ENCODE measurements around the gene CFAP69. TPM values are rescaled to one million over a fixed set of nuclear protein-coding genes. Genes with fewer than 3 reads are reported as not detected.

Gene CFAP69
- polyA plus RNA-seq, 1 donor = 8.1 TPM

DNA sequence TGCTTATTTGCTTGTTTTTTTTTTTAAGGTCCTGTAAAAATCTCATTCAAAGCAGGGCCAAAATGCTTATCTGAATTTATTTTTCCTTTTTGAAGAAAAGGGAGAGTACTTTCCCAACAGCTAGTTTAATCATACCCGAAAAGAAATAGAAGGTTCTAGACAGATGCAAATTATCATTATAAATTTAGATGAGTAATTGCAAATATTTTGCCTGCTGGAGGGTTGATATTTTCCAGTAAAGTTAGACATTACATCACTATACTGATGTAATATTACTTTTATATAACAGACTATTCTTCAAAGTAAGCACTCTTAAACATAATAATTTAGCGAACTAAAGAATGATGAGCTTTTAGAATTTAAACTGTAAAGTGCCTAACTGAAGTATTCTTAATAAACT, 14.1 kb upstream of the CFAP69 start:
- no peaks in the 10 kb centered on the region for H3K9me3 ChIP-seq (ENCODE audit: control insufficient read depth, low read depth, low read length)
- 89% methylated on average over 2 of the region's 2 CpGs for WGBS (ENCODE audit: insufficient coverage, low lambda C conversion rate)
- H3K27ac ChIP-seq (ENCODE audit: low read length) = no peak overlapping the region
- H3K27me3 ChIP-seq (ENCODE audit: control insufficient read depth, insufficient read depth, low read length) = no peaks in the 10 kb centered on the region
- H3K36me3 ChIP-seq (ENCODE audit: control insufficient read depth, insufficient read depth, low read length) = peaks cover 2% of the 10 kb centered on the region
- no peak overlapping the region for H3K4me3 ChIP-seq (ENCODE audit: low read length)
- peaks cover 12% of the 10 kb centered on the region for H3K4me1 ChIP-seq (ENCODE audit: control insufficient read depth, insufficient read depth, low read length)
- DNase-seq = no peak

DNA sequence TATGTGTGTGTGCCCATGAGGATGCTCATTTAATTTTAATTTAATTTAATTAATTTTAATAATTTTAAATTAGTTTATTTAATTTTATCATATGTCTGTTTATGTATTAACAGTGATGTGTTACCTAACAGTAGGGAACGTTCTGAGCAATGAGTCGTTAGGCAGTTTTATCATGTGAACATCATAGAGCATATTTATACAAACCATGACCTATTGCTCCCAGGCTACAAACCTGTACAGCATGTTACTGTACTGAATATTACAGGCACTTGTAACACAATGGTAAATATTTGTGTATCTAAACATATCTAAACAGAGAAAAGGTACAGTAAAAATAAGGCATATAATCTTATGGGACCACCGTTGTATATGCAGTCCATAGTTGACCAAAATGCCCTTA, 13.7 kb upstream of the CFAP69 start:
- peaks cover 12% of the 10 kb centered on the region for H3K4me1 ChIP-seq (ENCODE audit: control insufficient read depth, insufficient read depth, low read length)
- H3K9me3 ChIP-seq (ENCODE audit: control insufficient read depth, low read depth, low read length) = no peaks in the 10 kb centered on the region
- no peaks in the 10 kb centered on the region for H3K27me3 ChIP-seq (ENCODE audit: control insufficient read depth, insufficient read depth, low read length)
- DNase-seq = peak in 1 of 2 donors; percentile 33
- H3K36me3 ChIP-seq (ENCODE audit: control insufficient read depth, insufficient read depth, low read length) = peaks cover 2% of the 10 kb centered on the region
- no peak overlapping the region for H3K27ac ChIP-seq (ENCODE audit: low read length)
- 20% methylated on average over 1 of the region's 3 CpGs for WGBS (ENCODE audit: insufficient coverage, low lambda C conversion rate)
- no peak overlapping the region for H3K4me3 ChIP-seq (ENCODE audit: low read length)

DNA sequence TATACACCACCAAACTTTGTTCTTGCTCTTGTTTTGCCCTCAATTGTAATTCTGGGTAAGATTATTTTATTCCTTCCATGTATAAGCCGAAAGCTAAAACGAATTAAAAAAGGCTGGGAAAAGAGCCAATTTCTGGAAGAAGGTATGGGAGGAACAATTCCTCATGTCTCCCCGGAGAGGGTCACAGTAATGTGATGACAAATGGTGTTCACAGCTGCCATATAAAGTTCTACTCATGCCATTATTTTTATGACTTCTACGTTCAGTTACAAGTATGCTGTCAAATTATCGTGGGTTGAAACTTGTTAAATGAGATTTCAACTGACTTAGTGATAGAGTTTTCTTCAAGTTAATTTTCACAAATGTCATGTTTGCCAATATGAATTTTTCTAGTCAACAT, 12.5 kb upstream of the CFAP69 start:
- Histone ChIP-seq H3K4me1 (ENCODE audit: control insufficient read depth, insufficient read depth, low read length) (peaks cover 12% of the 10 kb centered on the region), H3K36me3 (ENCODE audit: control insufficient read depth, insufficient read depth, low read length) (no peaks in the 10 kb centered on the region), H3K4me3 (ENCODE audit: low read length) (no peak overlapping the region), H3K27ac (ENCODE audit: low read length) (no peak overlapping the region), H3K27me3 (ENCODE audit: control insufficient read depth, insufficient read depth, low read length) (no peaks in the 10 kb centered on the region), H3K9me3 (ENCODE audit: control insufficient read depth, low read depth, low read length) (no peaks in the 10 kb centered on the region)
- no peak for DNase-seq
- 93% methylated on average over 2 of the region's 5 CpGs for WGBS (ENCODE audit: insufficient coverage, low lambda C conversion rate)

DNA sequence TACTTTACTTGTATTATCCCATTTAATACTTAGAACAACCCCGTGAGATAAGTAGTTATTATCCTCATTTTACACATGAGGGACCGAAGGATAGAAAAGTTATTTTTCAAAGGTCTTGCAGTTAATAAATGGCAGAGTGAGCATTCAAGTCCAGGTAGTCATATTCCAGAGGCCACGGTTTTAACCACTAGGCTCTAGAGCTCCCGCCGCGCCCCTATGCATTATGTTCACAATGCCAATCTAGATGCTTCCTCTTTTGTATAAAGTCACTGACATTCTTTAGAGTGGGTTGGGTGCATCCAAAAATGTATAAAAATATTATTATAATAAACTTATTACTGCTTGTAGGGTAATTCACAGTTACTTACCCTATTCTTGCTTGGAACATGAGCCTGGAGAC, 11.4 kb upstream of the CFAP69 start:
- Histone ChIP-seq H3K9me3 (ENCODE audit: control insufficient read depth, low read depth, low read length) (no peaks in the 10 kb centered on the region), H3K27ac (ENCODE audit: low read length) (peak overlapping the region; percentile 4), H3K36me3 (ENCODE audit: control insufficient read depth, insufficient read depth, low read length) (no peaks in the 10 kb centered on the region), H3K4me1 (ENCODE audit: control insufficient read depth, insufficient read depth, low read length) (peaks cover 18% of the 10 kb centered on the region), H3K4me3 (ENCODE audit: low read length) (no peak overlapping the region), H3K27me3 (ENCODE audit: control insufficient read depth, insufficient read depth, low read length) (no peaks in the 10 kb centered on the region)
- peak in 1 of 2 donors; percentile 37 for DNase-seq
- WGBS (ENCODE audit: insufficient coverage, low lambda C conversion rate) = no CpG with 5 or more reads among the region's 6 CpGs

DNA sequence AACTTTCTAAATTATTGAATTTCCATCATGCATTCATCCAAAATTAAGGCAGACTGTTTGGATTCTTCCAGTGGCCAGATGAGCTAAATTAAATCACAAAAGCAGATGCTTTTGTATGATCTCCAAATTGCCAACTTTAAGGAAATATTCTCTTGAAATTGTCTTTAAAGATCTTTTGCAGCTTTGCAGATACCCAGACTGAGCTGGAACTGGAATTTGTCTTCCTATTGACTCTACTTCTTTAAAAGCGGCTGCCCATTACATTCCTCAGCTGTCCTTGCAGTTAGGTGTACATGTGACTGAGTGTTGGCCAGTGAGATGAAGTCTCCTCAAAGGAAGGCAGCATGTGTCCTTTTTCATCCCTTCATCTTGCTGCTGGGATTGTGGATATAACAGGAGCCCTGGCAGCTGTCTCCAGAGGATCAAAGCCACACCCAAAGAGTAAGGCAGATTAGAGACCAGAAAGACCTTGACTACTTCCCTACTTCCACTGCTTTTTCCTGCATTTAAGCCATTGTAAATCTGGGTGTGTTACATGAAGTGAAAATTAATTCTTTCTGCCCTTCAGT, 8.2 kb upstream of the CFAP69 start:
- no peaks in the 10 kb centered on the region for H3K9me3 ChIP-seq (ENCODE audit: control insufficient read depth, low read depth, low read length)
- DNase-seq = peak in 1 of 2 donors; percentile 33
- H3K36me3 ChIP-seq (ENCODE audit: control insufficient read depth, insufficient read depth, low read length) = no peaks in the 10 kb centered on the region
- no peak overlapping the region for H3K27ac ChIP-seq (ENCODE audit: low read length)
- WGBS (ENCODE audit: insufficient coverage, low lambda C conversion rate) = no CpG with 5 or more reads among the region's 1 CpG
- H3K4me3 ChIP-seq (ENCODE audit: low read length) = no peak overlapping the region
- H3K27me3 ChIP-seq (ENCODE audit: control insufficient read depth, insufficient read depth, low read length) = no peaks in the 10 kb centered on the region
- H3K4me1 ChIP-seq (ENCODE audit: control insufficient read depth, insufficient read depth, low read length) = peaks cover 13% of the 10 kb centered on the region

DNA sequence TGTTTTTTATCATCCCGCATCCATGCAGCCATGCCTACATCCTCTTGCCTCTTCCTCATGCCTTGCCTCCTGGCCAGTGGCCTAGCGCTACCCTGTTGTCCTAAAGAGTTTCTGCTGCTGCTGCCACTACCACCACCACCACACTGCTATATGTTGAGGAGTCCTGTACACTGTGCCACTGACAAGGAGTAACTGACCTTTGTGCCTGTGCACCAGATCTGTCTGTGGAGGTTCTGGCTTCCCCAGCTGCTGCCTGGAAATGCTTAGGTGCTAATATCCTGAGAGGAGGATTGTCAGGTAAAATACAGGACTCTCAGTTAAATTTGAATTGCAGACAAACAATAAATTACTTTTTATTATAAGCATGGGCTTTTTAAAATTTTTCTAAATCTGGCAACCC, 7.0 kb upstream of the CFAP69 start:
- WGBS (ENCODE audit: insufficient coverage, low lambda C conversion rate) = no CpG with 5 or more reads among the region's 2 CpGs
- no peaks in the 10 kb centered on the region for H3K27me3 ChIP-seq (ENCODE audit: control insufficient read depth, insufficient read depth, low read length)
- no peaks in the 10 kb centered on the region for H3K36me3 ChIP-seq (ENCODE audit: control insufficient read depth, insufficient read depth, low read length)
- peak in 1 of 2 donors; percentile 55 for DNase-seq
- H3K4me1 ChIP-seq (ENCODE audit: control insufficient read depth, insufficient read depth, low read length) = peaks cover 20% of the 10 kb centered on the region
- peak overlapping the region; percentile 6 for H3K27ac ChIP-seq (ENCODE audit: low read length)
- H3K9me3 ChIP-seq (ENCODE audit: control insufficient read depth, low read depth, low read length) = no peaks in the 10 kb centered on the region
- H3K4me3 ChIP-seq (ENCODE audit: low read length) = no peak overlapping the region

DNA sequence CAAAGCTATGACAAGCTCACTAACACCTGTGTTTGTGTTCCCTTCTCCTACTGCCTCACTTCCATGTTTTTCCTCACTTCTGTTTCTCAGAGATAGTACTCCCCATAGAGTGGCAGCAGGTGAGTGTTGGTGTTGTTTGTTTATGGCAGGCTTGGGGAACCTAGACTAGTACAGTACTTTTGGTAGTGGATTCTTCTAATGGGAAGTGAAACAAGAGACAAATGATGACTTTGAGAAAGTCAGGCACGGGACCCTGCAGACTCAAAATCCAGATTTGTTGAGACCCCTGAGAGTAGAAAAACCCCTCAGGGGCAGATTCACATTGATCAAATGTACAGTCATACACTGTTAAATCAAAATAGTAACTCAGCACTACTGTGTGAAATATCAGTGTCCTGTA, 6.4 kb upstream of the CFAP69 start:
- no CpG with 5 or more reads among the region's 1 CpG for WGBS (ENCODE audit: insufficient coverage, low lambda C conversion rate)
- Histone ChIP-seq H3K36me3 (ENCODE audit: control insufficient read depth, insufficient read depth, low read length) (no peaks in the 10 kb centered on the region), H3K9me3 (ENCODE audit: control insufficient read depth, low read depth, low read length) (no peaks in the 10 kb centered on the region), H3K27ac (ENCODE audit: low read length) (peak overlapping the region; percentile 6), H3K27me3 (ENCODE audit: control insufficient read depth, insufficient read depth, low read length) (no peaks in the 10 kb centered on the region), H3K4me1 (ENCODE audit: control insufficient read depth, insufficient read depth, low read length) (peaks cover 23% of the 10 kb centered on the region), H3K4me3 (ENCODE audit: low read length) (no peak overlapping the region)
- no peak for DNase-seq

DNA sequence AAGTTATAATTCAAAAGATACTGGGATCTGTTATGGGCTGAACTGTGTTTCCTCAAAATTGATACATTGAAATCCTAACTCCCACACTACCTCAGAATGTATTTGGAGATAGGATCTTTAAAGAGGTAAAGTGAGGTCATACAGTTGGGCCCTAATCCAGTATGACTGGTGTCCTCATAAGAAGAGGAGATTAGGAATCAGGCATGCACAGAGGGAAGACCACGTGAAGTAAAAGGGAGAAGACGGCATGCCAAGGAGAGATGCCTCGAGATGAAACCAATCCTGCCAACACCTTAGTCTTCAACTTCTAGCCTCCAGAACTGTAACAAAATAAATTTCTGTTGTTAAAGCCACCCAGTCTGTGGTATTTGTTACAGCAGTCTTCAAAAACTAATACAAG, 5.9 kb upstream of the CFAP69 start:
- H3K27ac ChIP-seq (ENCODE audit: low read length) = peak overlapping the region; percentile 6
- peaks cover 24% of the 10 kb centered on the region for H3K4me1 ChIP-seq (ENCODE audit: control insufficient read depth, insufficient read depth, low read length)
- no peak for DNase-seq
- no CpG with 5 or more reads among the region's 3 CpGs for WGBS (ENCODE audit: insufficient coverage, low lambda C conversion rate)
- no peaks in the 10 kb centered on the region for H3K9me3 ChIP-seq (ENCODE audit: control insufficient read depth, low read depth, low read length)
- H3K36me3 ChIP-seq (ENCODE audit: control insufficient read depth, insufficient read depth, low read length) = no peaks in the 10 kb centered on the region
- no peaks in the 10 kb centered on the region for H3K27me3 ChIP-seq (ENCODE audit: control insufficient read depth, insufficient read depth, low read length)
- H3K4me3 ChIP-seq (ENCODE audit: low read length) = no peak overlapping the region

DNA sequence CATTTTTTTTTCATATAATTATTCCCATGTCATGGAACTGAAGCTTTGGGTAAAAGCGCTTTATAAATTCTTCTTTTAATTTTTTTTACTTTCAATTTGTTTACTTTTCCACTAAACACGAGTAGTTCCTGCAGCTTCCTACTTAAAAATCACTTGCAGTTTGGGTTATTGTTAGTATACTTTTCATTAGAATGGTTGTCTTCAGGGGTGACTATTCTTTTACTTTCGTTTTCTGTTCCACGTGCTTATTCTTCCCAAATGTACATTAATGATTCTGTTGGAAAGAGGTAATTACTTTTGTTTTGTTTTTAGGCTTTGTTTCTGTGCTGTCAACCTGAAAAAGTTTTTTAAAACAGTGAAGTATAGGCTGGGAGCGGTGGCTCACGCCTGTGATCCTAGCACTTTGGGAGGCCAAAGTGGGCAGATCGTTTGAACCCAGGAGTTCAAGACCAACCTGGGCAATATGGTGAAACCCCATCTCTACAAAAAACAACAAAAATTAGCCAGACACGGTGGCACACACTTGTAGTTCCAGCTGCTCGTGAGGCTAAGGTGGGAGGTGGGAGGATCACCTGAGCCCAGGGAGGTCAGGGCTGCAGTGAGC, 5.2 kb upstream of the CFAP69 start:
- no peaks in the 10 kb centered on the region for H3K27me3 ChIP-seq (ENCODE audit: control insufficient read depth, insufficient read depth, low read length)
- no peaks in the 10 kb centered on the region for H3K9me3 ChIP-seq (ENCODE audit: control insufficient read depth, low read depth, low read length)
- H3K4me3 ChIP-seq (ENCODE audit: low read length) = no peak overlapping the region
- H3K4me1 ChIP-seq (ENCODE audit: control insufficient read depth, insufficient read depth, low read length) = peaks cover 29% of the 10 kb centered on the region
- 96% methylated on average over 3 of the region's 9 CpGs for WGBS (ENCODE audit: insufficient coverage, low lambda C conversion rate)
- no peak for DNase-seq
- no peak overlapping the region for H3K27ac ChIP-seq (ENCODE audit: low read length)
- no peaks in the 10 kb centered on the region for H3K36me3 ChIP-seq (ENCODE audit: control insufficient read depth, insufficient read depth, low read length)

DNA sequence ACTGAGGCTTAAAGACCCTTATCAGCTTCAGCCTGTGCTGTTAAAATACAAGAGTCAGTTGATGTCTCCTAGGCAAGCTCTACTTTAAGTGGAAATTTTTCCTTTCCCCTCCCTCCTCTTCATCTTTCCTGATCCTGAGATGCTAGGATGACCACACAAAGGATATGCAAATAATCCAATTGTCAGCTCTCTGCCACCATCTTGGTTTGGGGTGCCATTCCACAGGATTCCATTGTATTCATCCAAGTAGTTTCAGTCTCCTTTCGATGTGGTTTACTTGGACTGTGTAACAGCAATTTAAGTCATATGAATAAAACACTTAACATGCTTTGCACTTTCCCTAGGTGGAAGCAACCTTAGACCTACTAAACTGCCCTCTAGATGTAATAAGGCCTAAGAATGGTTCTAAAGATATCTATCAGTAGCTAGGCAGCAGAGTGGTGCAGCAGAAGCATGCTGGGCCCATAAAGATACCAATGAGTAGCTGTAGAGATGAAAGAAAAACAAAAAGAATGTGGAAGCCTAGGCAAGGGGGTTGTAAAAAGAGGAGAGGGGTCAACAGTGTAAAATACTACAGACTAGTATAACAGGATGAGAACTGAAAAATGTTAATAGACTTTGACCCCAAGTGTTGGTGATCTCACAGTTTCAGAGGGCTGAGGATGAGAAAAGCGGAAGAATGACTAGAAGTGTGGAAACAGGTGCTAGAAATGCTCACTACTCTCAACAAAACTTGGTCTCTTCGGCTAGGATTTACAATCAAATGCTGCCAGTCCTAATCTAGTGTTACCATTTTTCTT, 2.4 kb upstream of the CFAP69 start:
- no peak overlapping the region for H3K4me3 ChIP-seq (ENCODE audit: low read length)
- H3K27me3 ChIP-seq (ENCODE audit: control insufficient read depth, insufficient read depth, low read length) = no peaks in the 10 kb centered on the region
- WGBS (ENCODE audit: insufficient coverage, low lambda C conversion rate) = no CpG with 5 or more reads among the region's 3 CpGs
- peak overlapping the region; percentile 87 for H3K27ac ChIP-seq (ENCODE audit: low read length)
- peaks cover 31% of the 10 kb centered on the region for H3K4me1 ChIP-seq (ENCODE audit: control insufficient read depth, insufficient read depth, low read length)
- no peaks in the 10 kb centered on the region for H3K9me3 ChIP-seq (ENCODE audit: control insufficient read depth, low read depth, low read length)
- peak; percentile 84 to 95 for DNase-seq
- no peaks in the 10 kb centered on the region for H3K36me3 ChIP-seq (ENCODE audit: control insufficient read depth, insufficient read depth, low read length)
